HCT116 (cell line): Measurements from ENCODE around the gene TBCD. TPM values are rescaled to one million over a fixed set of nuclear protein-coding genes. Genes with fewer than 3 reads are reported as not detected.

Experiments
- ATAC-seq: fragments of 200-7000 bp; cut with Tn5 transposase; 2 replicates; pipeline ENCODE4 v1.9.1; 2020; ENCODE audit warnings: mild to moderate bottlenecking, moderate library complexity
- BruUV-seq: library from RNA; stranded (reverse); fragments of 400-500 nt; replicated peaks from 2 replicates; lab custom pipeline; 2021; lab: Mats Ljungman, UMichigan
- CTCF ChIA-PET: fragments of 300-600 bp; sonication (Branson Sonifier 250); formaldehyde crosslinking; loops from one replicate; lab custom pipeline; 2021; ENCODE audit warnings: antibody characterized with exemption; lab: Charles Lee
- POLR2A ChIA-PET: fragments of 300-600, 350-600 bp; sonication (Branson Sonifier 250); formaldehyde crosslinking; loops from one replicate; lab custom pipeline; 2021; ENCODE audit warnings: antibody characterized with exemption; lab: Charles Lee
- RAD21 ChIA-PET, 2 experiments: fragments of 300-600 bp; sonication (Branson Sonifier 250); formaldehyde crosslinking; loops; one replicate each; lab custom pipeline; 2023; ENCODE audit warnings: low total read pairs in 2 of 2; ENCODE audit not compliant: uncharacterized antibody in 2 of 2, unreplicated experiment in 2 of 2, low non-redundant PET in 1 of 2; lab: Charles Lee
- DNase-seq: peaks from one replicate; pipeline ENCODE4 v3.0.0-alpha.2; 2010; ENCODE audit warnings: low read depth, low spot score
- H2AFZ ChIP-seq: fragments of 200-600 bp; shearing (Covaris generic), sonication (generic); 2 replicates; pipeline ENCODE4 v1.6.1; 2017; ENCODE audit warnings: low read depth, mixed run types, mixed read lengths, antibody characterized with exemption, low read length; ENCODE audit not compliant: poor library complexity, severe bottlenecking
- H3K27ac ChIP-seq: 2 replicates; pipeline ENCODE4 v1.5.1; 2012; ENCODE audit warnings: low read depth, low read length
- H3K27me3 ChIP-seq: fragments of 200-600 bp; sonication (generic); 2 replicates; pipeline ENCODE4 v1.6.1; 2016; ENCODE audit warnings: mixed run types, low read length, mixed read lengths; ENCODE audit not compliant: insufficient read depth
- H3K36me3 ChIP-seq, 2 experiments: fragments of 200-500 bp in 1 of 2; fragments of 200-600 bp in 1 of 2; sonication (Bioruptor generic) in 1 of 2; sonication (generic) in 1 of 2; 2 replicates each; pipeline versions ENCODE4 v1.5.1 to v1.6.1; 2014 to 2016; ENCODE audit warnings: low read length in 2 of 2, inconsistent platforms in 1 of 2, mixed read lengths in 1 of 2, mixed run types in 1 of 2; ENCODE audit not compliant: insufficient read depth in 2 of 2, control insufficient read depth in 1 of 2
- H3K4me1 ChIP-seq, 2 experiments: fragments of 200-600 bp in 1 of 2; sonication (generic) in 1 of 2; 2 replicates each; pipeline versions ENCODE4 v1.5.1 to v1.6.1; 2012 to 2017; ENCODE audit warnings: low read length in 2 of 2, inconsistent platforms in 1 of 2, mild to moderate bottlenecking in 1 of 2, mixed read lengths in 1 of 2, mixed run types in 1 of 2, moderate library complexity in 1 of 2; ENCODE audit not compliant: insufficient read depth in 2 of 2, control insufficient read depth in 1 of 2
- H3K4me2 ChIP-seq: fragments of 200-600 bp; sonication (generic); 2 replicates; pipeline ENCODE4 v1.6.1; 2017; ENCODE audit warnings: mixed run types, low read length, mixed read lengths
- H3K4me3 ChIP-seq, 2 experiments: fragments of 200-600 bp in 1 of 2; sonication (generic) in 1 of 2; replicated peaks in 1 of 2; 2 replicates each; pipeline ENCODE4 v1.5.1; 2011 to 2016; ENCODE audit warnings: low read length in 2 of 2, control low read depth in 1 of 2, low read depth in 1 of 2, mild to moderate bottlenecking in 1 of 2, mixed read lengths in 1 of 2, mixed run types in 1 of 2
- H3K79me2 ChIP-seq: fragments of 200-600 bp; sonication (generic); 2 replicates; pipeline ENCODE4 v1.6.1; 2017; ENCODE audit warnings: mild to moderate bottlenecking, mixed run types, low read length, moderate library complexity, mixed read lengths; ENCODE audit not compliant: insufficient read depth
- H3K9ac ChIP-seq: fragments of 200-600 bp; sonication (generic); 2 replicates; pipeline ENCODE4 v1.6.1; 2016; ENCODE audit warnings: low read length, mixed read lengths
- H3K9me2 ChIP-seq: fragments of 200-600 bp; sonication (generic), shearing (Covaris generic); 2 replicates; pipeline ENCODE4 v1.6.1; 2017; ENCODE audit warnings: mixed run types, mild to moderate bottlenecking, moderate library complexity; ENCODE audit not compliant: insufficient read depth
- H3K9me3 ChIP-seq, 2 experiments: fragments of 200-500 bp in 1 of 2; fragments of 200-600 bp in 1 of 2; sonication (Bioruptor generic) in 1 of 2; sonication (generic) in 1 of 2; 2 replicates each; pipeline ENCODE4 v1.6.1; 2014 to 2017; ENCODE audit warnings: low read length in 2 of 2, mixed read lengths in 2 of 2, inconsistent platforms in 1 of 2, low read depth in 1 of 2, mild to moderate bottlenecking in 1 of 2, mixed run types in 1 of 2, moderate library complexity in 1 of 2; ENCODE audit not compliant: control insufficient read depth in 1 of 2, insufficient read depth in 1 of 2
- H4K20me1 ChIP-seq: fragments of 200-600 bp; sonication (generic), shearing (Covaris generic); 2 replicates; pipeline ENCODE4 v1.6.1; 2017; ENCODE audit warnings: mixed run types, mild to moderate bottlenecking, moderate library complexity; ENCODE audit not compliant: insufficient read depth
- ATF3 ChIP-seq: IDR thresholded peaks from 2 replicates; pipeline ENCODE4 v1.6.1; 2012
- CEBPB ChIP-seq: IDR thresholded peaks from 2 replicates; pipeline ENCODE4 v1.6.1; 2012; ENCODE audit warnings: low read depth
- CTCF ChIP-seq, 3 experiments: fragments of 200-600 bp in 1 of 3; sonication (generic) in 1 of 3; IDR thresholded peaks in 2 of 3; conservative IDR thresholded peaks in 1 of 3; 2 replicates each; pipeline ENCODE4 v1.5.1; 2012 to 2017; ENCODE audit warnings: low read depth in 2 of 3, low read length in 2 of 3, antibody characterized with exemption in 1 of 3, borderline replicate concordance in 1 of 3, control low read depth in 1 of 3, mild to moderate bottlenecking in 1 of 3, mixed read lengths in 1 of 3, mixed run types in 1 of 3, moderate library complexity in 1 of 3; ENCODE audit not compliant: insufficient read depth in 1 of 3
- EZH2 ChIP-seq: fragments of 200-600 bp; sonication (generic); IDR thresholded peaks from 2 replicates; pipeline ENCODE4 v1.6.1; 2017; ENCODE audit warnings: antibody characterized with exemption, mixed run types
- EZH2phosphoT487 ChIP-seq: fragments of 200-600 bp; IDR thresholded peaks from 2 replicates; pipeline ENCODE4 v1.6.1; 2018; ENCODE audit warnings: antibody characterized with exemption, borderline replicate concordance
- FOSL1 ChIP-seq: IDR thresholded peaks from 2 replicates; pipeline ENCODE4 v1.6.1; 2012; ENCODE audit warnings: low read depth
- JUND ChIP-seq: IDR thresholded peaks from 2 replicates; pipeline ENCODE4 v1.6.1; 2012
- MAX ChIP-seq: IDR thresholded peaks from 2 replicates; pipeline ENCODE4 v1.6.1; 2012
- POLR2A ChIP-seq: IDR thresholded peaks from 2 replicates; pipeline ENCODE4 v1.7.0; 2011; ENCODE audit warnings: borderline replicate concordance; ENCODE audit not compliant: insufficient read depth, insufficient read length; ENCODE audit errors: extremely low read depth
- RAD21 ChIP-seq: IDR thresholded peaks from 2 replicates; pipeline ENCODE4 v1.6.1; 2012; ENCODE audit warnings: low read depth, mild to moderate bottlenecking
- REST ChIP-seq: IDR thresholded peaks from 2 replicates; pipeline ENCODE4 v1.6.1; 2012; ENCODE audit warnings: low read depth
- SIN3A ChIP-seq: IDR thresholded peaks from 2 replicates; pipeline ENCODE4 v1.6.1; 2012; ENCODE audit warnings: low read depth
- YY1 ChIP-seq: IDR thresholded peaks from 2 replicates; pipeline ENCODE4 v1.6.1; 2011; ENCODE audit warnings: low read length, low read depth, moderate library complexity, mild to moderate bottlenecking; ENCODE audit not compliant: insufficient replicate concordance; ENCODE audit errors: extremely low read depth
- ZNF274 ChIP-seq: fragments of 200-500 bp; sonication (Bioruptor generic); IDR thresholded peaks from 2 replicates; pipeline ENCODE4 v1.6.1; 2014; ENCODE audit warnings: mild to moderate bottlenecking, low read depth, low read length, inconsistent platforms
- intact Hi-C: fragments of 100-400 bp; cut with micrococcal nuclease; formaldehyde crosslinking; loops from 2 replicates; pipeline ENCODE4 v1.10.0; 2022
- total RNA-seq: library from RNA; stranded (reverse); gene quantifications from one replicate; pipeline ENCODE4 v1.2.1, GENCODE V29; 2021; ENCODE audit not compliant: unreplicated experiment

TBCD gene
- total RNA-seq, 1 experiment from 2014 or later: 152 TPM

- RAD21 ChIA-PET: no interaction called here
- no peaks in the 10 kb centered on the region for H3K9me2 ChIP-seq
- DNase-seq (no peak), ATAC-seq (no peak)
- H3K9ac ChIP-seq: no peak overlapping the region
- H3K27ac ChIP-seq: no peak overlapping the region
- H3K79me2 ChIP-seq: peaks cover 25% of the 10 kb centered on the region
- intact Hi-C loops: no loop called here
- H3K9me3 ChIP-seq: no peaks in the 10 kb centered on the region; a peak in 1 of 4 replicates
- H3K4me3 ChIP-seq: no peak overlapping the region
- POLR2A ChIA-PET: no interaction called here
- no TSS peak for BruUV-seq
- H2AFZ ChIP-seq: no peak overlapping the region
- H3K27me3 ChIP-seq: no peaks in the 10 kb centered on the region
- TF ChIP-seq ATF3: no peak
- no peak for TF ChIP-seq ZNF274
- no peak for TF ChIP-seq POLR2A
- TF ChIP-seq CEBPB: no peak
- TF ChIP-seq EZH2phosphoT487: no peak
- TF ChIP-seq YY1: no peak
- no peak for TF ChIP-seq FOSL1
- peaks cover 7 to 12% of the 10 kb centered on the region in 2 experiments; a peak in 3 of 4 replicates for H3K4me1 ChIP-seq
- H3K4me2 ChIP-seq: no peak overlapping the region
- H3K36me3 ChIP-seq: peaks cover 16 to 39% of the 10 kb centered on the region in 2 experiments
- no peaks in the 10 kb centered on the region for H4K20me1 ChIP-seq
- CTCF ChIA-PET: no interaction called here
Observed at GRCh38 chr17:82720204-82720603, 31.7 kb upstream of the TBCD start.

GRCh38 chr17:82722341-82723013 is 29.4 kb upstream of the TBCD start:
- H3K9me3 ChIP-seq: no peaks in the 10 kb centered on the region
- H3K36me3 ChIP-seq: peaks cover 30 to 52% of the 10 kb centered on the region in 2 experiments
- H3K27me3 ChIP-seq: no peaks in the 10 kb centered on the region
- H3K4me1 ChIP-seq: peaks cover 4 to 6% of the 10 kb centered on the region in 2 experiments; a peak in 3 of 4 replicates
- no peak overlapping the region for H3K4me3 ChIP-seq
- H3K4me2 ChIP-seq: no peak overlapping the region
- ATAC-seq: no peak
- ChIA-PET RAD21 (no interaction called here), CTCF (no interaction called here), POLR2A (no interaction called here)
- no peak overlapping the region for H3K9ac ChIP-seq
- H3K27ac ChIP-seq: no peak overlapping the region
- no peaks in the 10 kb centered on the region for H4K20me1 ChIP-seq
- H3K9me2 ChIP-seq: no peaks in the 10 kb centered on the region
- no TSS peak for BruUV-seq
- DNase-seq: no peak
- intact Hi-C loops: no loop called here
- H2AFZ ChIP-seq: no peak overlapping the region
- peaks cover 18% of the 10 kb centered on the region for H3K79me2 ChIP-seq
- TF ChIP-seq CTCF (IDR thresholded peaks at IDR 0.05 in 2 of 3, conservative IDR thresholded peaks at IDR 0.05 in 1 of 3; ENCODE audit: borderline replicate concordance in 1 of 3, insufficient read depth in 1 of 3, low read depth in 2 of 3, low read length in 2 of 3) (no peak), SIN3A (no peak), REST (no peak), MAX (no peak), ATF3 (no peak), RAD21 (no peak), EZH2 (no peak), JUND (no peak), ZNF274 (no peak)
